ENCODE data around the gene PRR15.
"Not testable (repeated sequence)": the region's sequence is repeated elsewhere in the genome, so short reads cannot be mapped to it uniquely, and the experiment has no call there.

The PRR15 gene, protein sequence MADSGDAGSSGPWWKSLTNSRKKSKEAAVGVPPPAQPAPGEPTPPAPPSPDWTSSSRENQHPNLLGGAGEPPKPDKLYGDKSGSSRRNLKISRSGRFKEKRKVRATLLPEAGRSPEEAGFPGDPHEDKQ

DNA sequence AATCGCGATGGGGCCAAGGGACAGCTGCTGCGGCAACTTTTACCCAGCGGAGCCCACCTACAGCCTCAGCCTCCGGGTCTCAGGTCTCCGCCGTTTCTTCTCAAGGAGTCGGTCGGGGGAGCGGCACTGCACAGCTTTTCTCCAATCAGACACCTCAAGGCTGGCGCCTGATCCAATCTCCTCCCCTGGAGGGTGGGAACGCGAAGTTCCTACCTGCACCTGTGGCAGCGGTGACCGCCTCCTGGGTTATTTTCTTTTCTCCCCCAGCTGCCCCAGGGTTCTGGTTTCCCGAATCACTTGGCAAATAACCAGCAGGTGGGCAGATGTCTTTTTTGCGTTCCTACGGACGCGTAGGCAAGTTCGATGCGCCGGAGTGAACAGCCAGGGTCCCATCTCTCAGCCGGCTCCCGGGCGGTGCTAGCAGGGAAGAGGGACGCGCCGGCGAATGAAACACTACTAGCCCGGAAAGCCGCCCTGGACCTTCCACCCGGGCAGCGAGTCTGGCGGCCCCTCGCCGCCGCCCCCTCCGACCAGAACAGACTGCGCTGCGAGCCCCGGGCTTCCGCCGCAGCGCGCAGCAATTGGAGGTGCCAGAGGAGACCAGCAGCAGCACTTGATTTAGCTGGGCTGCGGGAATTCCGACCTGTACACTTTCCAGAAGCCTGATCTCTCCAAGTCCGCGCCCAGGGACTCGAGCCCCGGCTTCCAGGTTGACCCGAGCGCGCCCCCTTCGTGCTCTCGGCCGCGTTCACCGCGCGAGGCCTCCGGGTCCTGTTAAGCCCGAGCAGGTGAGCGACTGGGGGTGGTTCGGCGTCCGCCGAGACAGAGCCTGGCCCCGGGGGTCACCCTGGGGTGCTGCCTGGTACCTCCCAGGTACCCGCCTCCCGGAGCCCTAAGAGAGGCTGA is at the start of gene PRR15:
Gene PRR15, plus strand, starts transcription at position 246 of the 906 bp plus-strand sequence. CDS start 2,495 bp downstream, outside the sequence.
- DNase-seq, result no peak

DNA sequence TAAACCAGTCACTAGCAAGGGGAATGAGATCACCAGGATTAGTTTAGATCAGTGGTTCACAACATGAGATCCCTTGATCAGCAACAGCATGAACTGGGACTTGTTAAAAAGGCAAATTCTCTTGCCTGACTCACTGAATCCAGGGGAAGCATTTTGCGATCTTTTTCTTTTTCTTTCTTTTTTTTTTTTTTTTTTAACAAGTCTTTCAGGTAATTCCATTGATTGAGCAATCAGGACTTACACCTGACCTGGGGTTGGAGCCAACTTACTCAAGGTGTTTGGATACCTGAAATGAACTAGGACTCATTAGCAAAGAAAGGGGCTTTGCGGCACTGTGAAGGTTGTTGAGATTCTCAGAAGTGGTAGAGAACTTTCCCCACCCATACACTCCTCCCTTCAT is 47.1 kb upstream of the PRR15 start:
- no peak for DNase-seq

DNA sequence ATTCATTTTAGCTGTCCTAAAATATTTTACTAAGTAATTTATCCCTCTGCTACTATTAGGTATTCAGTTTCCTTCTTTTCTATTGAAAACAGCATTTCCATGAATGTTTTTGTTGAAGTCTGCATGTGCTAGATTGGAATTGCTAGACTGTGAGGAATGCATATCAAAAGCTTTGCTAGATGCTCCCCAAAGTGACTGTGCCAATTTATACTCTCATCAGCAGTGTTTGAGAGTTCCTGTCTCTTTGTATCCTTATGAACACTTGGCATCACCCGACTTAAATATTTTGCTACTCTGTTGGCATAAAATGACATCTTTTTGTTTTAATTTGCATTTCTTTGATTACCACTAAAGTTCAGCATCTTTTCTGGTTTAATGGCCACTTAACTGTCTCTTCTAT is 45.0 kb upstream of the PRR15 start:
- no peak for DNase-seq

DNA sequence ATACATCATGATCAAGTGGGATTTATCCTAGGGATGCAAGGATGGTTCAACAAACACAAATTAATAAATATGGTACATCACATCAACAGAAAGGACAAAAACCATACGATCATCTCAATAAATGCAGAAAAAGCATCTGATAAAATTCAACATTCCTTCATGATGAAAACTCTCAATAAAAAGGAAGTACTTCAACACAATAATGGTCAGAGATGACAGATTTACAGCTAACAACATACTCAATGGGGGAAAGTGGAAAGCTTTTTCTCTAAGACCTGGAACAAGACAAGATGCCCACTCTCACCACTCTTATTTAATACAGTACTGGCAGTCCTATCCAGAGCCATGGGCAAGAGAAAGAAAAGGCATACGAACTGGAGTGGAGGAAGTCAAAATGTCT is 39.9 kb upstream of the PRR15 start:
- DNase-seq, result no peak

DNA sequence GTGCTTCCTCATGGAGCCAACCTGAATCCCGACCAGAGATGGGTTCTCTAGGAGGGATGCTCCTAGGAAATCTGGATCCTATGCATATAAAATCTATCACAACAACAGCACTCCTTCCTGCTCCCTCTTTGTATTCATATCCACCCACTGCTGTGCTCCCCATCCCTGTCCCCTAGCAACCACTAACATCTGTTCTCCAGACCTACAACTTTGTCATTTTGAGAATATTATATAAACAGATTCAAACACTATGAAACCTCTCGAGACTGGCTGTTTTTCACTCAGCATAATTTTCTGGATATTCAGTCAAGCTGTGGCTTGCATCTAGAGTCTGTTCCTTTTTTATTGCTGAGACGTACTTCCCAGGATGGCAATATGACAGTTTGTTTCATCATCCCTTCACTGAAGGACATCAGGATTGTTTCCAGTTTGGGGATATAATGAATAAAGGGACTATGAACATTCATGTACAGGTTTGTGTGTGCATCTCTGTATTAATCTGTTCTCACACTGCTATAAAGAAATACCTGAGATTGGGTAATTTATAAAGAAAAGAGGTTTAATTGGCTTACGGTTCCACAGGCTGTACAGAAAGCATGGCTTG is 36.0 kb upstream of the PRR15 start:
- DNase-seq, result no peak

DNA sequence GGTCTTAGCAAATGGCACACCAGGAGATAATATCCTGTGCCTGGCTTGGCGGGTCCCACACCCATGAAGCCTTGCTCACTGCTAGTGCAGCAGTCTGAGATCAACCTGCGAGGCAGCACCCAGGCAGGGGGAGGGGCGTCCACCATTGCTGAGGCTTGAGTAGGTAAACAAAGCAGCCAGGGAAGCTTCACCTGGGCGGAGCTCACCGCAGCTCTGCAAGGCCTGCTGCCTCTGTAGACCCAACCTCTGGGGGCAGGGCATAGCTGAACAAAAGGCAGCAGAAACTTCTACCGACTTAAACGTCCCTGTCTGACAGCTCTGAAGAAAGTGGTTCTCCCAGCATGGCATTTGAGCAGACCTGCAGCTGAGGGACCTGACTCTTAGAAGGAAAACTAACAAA is 35.1 kb upstream of the PRR15 start:
- DNase-seq, result not testable (repeated sequence)

DNA sequence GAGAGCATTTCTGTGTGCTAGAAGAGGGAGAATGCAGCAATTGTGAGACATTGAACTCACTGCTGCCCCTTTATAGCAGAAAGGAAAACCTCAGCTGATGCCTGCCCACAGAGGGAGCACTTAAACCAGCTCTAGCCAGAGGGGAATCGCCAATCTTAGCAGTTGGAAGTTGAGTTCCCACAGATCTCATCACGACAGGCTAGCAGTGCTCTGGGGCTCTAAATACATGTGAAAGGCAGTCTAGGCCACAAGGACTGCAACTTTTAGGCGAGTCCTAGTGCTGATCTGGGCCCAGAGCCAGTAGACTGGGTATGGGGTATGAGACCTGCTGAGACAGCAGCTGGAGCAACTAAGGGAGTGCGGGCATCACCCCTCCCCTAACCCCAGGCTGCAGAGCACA is 25.2 kb upstream of the PRR15 start:
- DNase-seq, result no peak

DNA sequence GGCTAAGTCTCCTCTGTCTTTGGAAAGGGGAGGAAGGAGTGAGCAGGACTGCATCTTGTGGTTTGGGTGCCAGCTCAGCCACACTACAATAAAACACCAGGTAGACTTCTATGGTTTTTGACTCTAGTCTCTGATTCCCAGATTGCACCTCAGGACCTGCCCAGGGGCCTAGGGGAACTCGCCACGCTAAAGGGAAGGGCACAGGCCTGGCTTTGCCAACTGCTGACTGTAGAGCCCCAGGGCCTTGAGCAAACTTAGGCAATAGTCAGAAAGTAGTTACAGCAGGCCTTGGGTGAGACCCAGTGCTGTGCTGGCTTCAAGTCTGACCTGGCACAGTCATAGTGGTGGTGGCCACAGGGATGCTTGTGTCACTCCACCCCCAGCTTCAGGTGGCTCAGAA is 24.2 kb upstream of the PRR15 start:
- DNase-seq, result no peak

DNA sequence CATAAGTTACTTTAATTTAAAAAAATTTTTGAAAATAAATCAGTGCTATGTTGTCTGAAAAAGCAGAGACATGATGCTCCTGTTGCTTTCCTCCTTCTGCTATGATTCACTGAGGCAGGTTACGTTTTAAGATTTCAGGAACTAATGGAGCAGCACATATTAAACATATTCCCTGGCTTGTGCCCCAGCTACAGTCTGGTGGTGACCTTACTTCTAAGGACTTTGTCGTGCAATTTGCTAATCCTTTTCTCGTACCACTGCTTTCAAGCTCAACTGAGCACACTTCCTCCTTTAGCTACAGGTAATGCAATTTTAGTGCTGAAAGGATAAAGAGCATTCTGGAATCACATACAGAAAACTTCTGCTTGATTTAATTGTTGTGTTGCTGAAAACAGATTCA is 16.2 kb upstream of the PRR15 start:
- no peak for DNase-seq

DNA sequence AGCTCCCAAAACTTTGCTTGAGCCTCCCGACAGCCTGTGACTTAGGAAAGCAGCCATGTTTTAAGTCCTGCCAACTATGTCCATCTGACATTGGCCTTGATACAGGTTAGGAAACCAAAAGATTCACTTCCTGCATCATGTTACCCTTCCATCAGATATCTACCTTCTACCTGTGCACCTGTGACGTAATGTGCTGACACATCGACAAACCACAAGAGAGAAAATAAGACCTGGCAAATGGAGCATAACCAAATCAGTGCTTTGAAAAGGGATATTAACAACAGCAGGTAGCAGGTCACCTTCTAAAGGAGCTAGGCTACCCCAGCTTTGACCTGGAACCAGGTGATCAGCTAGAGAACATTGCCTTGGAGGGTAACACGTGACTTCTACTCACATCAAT is 14.8 kb upstream of the PRR15 start:
- DNase-seq, result no peak

DNA sequence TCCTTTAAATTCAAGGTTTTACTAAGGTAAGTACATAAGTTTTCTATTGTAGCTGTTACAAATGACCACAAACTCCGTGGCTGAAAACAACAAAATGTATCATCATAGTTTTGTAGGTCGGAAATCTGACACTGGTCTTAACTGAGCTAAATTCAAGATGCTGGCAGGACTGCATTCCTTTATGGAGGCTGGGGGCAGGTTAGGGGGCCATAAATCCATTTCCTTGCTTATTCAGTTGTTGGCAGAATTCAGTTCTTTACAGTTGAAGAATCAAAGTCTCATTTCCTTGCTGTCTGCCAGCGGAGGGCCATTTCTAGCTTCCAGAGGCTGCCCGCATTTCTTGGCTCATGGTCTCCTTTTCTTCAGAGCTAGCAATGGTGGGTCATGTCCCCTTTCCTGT is 11.2 kb upstream of the PRR15 start:
- DNase-seq, result no peak

DNA sequence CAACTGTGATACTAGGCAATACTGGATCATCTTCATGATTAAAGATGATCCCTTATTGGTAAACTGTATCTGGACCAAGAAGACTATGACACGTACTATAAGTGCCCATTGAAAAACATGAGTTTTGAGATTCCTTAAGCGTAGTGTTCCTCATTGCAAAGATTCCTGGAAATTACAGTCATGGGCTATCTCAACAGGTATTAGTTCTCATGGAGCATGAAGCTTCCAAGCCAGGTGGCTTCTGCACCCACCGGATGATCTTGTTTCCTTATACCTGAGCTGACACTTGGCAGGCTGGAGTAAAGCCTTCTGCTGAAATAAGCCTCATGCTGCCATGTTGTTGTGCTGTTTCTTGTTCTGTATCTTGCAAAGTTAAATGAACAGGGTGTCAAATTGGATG is 8.6 kb upstream of the PRR15 start:
- DNase-seq, result no peak

DNA sequence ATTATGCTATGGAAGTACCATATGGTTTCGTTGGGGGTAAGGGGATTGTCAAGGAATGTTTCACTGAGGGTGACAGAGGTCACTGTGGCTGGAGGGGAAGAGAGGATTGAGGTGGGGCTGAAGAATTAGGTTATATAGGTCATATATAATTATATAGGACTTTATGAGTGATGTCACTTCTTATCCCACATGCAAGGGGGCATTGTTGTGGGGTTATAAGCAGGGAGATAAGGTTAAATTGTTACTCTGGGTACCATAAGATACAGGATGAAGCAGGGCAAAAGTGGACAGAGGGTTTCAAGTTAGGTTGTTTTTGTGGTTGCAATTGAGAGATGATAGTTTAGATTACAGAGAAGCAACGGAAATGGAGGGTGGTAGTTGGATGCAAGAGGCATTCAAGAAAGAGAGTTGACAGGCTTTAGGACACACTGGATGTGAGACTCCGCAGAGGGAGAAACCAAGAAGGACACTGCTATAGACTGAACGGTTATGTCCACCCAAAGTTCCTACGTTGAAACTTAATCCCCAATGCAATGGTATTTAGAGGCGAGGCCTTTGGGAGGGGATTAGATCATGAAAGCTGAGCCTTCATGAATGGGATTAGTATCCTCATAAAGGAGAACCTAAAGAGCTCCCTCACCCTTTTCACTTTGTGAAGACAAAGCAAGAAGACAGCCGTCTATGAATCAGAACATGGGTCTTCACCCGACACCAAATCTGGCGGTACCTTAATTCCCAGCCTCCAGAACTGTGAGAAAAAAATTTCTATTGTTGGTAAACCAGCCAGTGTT is 7.0 kb upstream of the PRR15 start:
- no peak for DNase-seq

DNA sequence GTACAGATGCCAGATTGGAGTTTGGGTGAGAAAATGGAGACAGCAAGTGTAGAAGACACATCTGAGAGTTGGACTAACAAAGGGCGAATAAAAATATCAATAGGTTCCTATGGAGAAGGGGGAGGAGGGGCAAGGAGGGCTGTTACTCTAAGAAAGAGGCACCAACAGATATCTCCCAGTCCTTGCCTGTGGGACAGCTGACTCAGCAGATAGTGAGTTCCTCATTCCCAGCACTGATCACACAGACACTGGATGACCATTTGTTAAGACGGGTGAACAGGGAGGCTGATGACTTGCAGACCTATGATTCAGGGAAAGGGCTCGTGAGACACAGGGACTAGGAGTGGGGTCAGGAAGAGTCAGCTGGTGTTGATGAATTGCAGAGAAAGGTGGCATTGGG is 5.7 kb upstream of the PRR15 start:
- no peak for DNase-seq

DNA sequence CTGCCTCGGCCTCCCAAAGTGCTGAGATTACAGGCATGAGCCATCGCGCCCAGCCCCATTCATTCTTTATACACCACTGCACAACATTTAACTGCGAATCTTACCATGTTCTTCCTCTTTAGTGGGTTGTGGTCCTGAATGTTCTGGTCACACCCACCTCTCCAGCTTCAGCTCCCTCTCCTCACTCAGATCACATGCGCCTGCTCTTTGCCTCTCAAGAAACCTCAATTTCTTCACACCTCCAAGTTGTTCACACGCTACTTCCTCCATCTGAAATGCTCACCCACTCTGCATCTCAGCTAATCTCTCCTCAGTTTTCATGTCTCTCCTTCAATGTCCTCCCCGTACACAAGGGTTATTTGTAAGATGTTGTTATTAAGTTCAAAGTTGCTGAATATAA is 2.4 kb upstream of the PRR15 start:
- DNase-seq, result no peak

DNA sequence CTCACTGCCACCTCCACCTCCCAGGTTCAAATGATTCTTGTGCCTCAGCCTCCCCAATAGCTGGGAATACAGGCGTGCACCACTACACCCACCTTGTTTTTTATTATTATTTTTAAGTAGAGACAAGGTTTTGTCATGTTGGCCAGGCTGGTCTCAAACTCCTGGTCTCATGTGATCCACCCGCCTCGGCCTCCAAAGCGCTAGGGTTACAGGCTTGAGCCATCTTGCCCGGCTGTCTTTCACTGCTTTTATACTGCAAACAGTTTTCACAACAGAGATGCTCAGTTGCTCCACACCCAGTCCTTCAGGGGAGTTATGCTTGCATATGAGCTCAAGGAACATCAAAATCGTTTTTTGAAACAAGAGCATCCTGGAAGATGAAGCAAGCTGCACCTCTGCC is 1.3 kb upstream of the PRR15 start:
- no peak for DNase-seq

DNA sequence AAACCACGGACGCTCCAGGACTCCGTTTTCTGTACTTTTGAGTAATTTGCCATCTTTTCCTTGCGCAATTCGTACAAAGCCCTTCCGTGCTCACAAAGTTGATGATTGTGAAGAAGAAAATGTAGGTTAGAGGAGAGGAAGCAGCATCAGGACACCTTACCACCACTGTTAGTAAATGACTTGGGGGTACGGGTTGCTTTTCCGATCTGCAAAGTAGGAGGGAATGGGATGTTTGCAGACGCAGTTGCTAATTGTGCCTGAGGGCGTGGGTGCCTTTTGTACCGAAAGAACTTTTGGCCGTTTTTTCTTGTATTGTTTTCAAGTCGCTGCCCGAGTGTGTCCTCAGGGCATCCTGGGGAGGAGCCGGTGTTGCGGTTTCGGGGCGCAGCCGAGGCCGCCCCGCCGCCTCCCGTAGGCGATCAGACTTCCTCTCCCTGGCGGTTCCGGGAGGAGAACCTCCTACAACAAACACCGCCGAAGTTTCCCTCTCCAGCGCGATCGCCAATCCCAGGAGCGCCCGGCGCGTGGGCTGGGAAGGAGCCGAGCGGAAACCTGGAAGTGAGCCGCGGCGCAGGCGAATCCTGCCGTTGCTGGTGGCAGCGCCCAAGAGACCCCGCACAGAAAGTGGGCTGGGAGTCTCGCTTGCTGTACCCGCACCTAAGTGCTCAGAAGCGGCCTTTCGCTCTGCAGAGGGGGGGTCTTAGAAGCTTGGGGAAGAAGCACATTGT is 1.0 kb downstream of the PRR15 start:
- DNase-seq, result no peak

DNA sequence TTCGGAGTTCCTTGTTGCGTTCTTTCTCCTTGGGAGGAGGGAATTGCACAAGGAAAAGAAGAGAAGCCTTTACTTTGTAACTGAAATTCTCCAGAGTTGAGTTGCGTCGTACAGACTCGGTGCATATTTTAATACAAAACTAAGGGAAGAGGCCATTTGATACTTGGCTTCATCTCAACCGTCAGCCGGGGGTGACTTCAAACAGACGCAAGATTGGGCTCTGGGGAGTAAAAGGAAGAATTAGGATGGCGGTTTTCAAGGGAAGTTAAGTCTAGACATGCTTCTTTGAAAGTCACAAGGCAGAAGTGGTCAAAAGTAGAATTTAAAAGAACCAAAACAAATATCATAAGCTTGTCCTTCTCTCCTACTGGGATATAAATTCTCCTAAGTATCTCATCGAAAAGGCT is 1.6 kb downstream of the PRR15 start:
- DNase-seq, result no peak

DNA sequence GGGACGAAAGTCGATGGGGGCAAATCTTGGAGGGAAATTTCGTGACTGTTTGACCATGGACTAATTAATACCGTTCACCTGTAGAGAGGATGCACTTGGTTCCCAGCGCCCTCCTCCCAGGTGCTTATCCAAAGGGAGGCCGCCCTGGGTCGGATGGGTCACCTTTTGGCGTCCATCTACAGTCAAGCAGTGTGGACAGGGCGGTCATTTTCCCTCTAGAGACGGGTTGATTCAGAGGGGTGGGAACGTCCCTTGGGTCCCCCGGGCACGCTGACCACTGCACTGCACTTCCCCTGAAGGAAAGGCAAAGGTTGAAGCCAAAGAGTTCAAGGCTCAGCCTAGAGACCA is 2.0 kb downstream of the PRR15 start:
- no peak for DNase-seq

DNA sequence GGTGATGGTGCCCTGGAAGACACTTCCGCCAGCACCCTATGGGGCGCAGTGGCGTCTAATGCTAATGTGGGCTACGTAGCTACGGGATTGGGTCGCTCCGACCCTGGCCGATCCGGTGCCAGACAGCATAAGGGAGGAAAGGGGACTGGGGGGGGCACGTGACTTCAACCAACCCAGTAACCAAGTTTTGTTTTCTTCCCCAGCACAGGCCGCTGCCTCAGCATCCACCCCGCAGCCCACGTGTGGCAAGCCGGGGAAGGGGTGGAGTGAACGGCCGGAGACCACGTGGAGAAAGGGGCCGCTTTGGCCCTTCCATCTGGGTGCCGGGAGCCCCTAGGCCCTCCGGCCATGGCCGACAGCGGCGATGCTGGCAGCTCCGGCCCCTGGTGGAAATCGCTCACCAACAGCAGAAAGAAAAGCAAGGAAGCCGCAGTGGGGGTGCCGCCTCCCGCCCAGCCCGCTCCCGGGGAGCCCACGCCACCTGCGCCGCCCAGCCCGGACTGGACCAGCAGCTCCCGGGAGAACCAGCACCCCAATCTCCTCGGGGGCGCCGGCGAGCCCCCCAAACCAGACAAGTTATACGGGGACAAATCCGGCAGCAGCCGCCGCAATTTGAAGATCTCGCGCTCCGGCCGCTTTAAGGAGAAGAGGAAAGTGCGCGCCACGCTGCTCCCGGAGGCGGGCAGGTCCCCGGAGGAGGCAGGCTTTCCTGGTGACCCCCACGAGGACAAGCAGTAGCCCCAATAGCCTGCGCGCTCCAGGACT is 2.5 kb downstream of the PRR15 start:
- DNase-seq, result no peak

DNA sequence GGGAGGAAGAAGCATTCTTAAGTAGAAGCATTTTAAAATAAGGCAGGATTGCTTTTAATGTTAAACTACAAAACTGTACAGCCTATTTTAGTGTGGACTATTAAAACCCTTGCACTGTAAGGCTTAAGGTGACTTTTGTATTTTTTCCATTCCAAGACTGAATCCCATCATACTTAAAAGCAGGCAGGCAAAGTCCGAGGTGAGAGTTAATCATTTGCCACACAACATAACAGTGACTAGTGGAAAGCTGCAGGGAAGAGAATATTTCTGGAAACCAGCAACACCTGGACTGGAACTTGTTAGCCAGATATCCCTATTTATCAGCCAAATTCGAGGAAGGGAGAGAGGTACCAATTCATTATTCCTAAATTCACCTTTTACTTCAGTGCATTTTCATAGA is 3.5 kb downstream of the PRR15 start:
- DNase-seq, result no peak

DNA sequence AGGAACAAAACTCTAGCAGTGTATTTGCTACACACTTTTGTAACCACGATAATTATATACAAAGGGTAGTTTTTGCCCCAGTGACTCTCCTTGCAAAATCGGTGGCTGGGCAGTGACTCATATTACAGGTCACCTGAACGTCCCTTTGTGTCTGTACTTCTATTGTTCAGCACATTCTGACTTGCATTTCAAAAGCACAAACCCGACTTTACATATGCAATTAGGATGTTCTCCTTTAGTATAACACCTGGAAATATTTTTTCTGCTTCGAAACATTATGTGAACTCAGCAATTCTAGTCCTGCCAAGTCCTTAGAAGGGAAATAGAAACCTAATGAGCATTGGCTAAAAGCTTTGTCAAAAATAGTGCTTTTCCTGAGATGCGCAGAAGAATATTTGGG is 6.0 kb downstream of the PRR15 start:
- DNase-seq, result no peak

Data from activated effector memory CD4-positive, alpha-beta T cell treated with Interleukin-2 at 50 U/mL for 16 hours (primary cell).